ENCODE data around the gene PRKAR2B. TPM values are rescaled to one million over a fixed set of nuclear protein-coding genes. Genes with fewer than 3 reads are reported as not detected.

Gene PRKAR2B
- total and polyA plus RNA-seq, 8 donors = 4.3 to 15.0 (median 11.9) TPM

GRCh38 chr7:107043921-107044346, 571 bp upstream of the PRKAR2B start:
- peak overlapping the region; percentile 60 to 67 for H3K27ac ChIP-seq
- peak overlapping the region; percentile 36 to 60 for H3K4me3 ChIP-seq
- no peak for TF ChIP-seq CTCF (IDR thresholded peaks at IDR 0.05)
- H3K27me3 ChIP-seq = peaks cover 3 to 37% of the 10 kb centered on the region in 2 donors
- H3K36me3 ChIP-seq = no peaks in the 10 kb centered on the region
- ATAC-seq (no peak), DNase-seq (peak in 2 of 4 donors; percentile 19 to 32)
- H3K9me3 ChIP-seq = no peaks in the 10 kb centered on the region
- intact Hi-C loops (cut with DNase I) = no loop called here
- H3K4me1 ChIP-seq = peaks cover 3 to 25% of the 10 kb centered on the region in 2 donors

DNA sequence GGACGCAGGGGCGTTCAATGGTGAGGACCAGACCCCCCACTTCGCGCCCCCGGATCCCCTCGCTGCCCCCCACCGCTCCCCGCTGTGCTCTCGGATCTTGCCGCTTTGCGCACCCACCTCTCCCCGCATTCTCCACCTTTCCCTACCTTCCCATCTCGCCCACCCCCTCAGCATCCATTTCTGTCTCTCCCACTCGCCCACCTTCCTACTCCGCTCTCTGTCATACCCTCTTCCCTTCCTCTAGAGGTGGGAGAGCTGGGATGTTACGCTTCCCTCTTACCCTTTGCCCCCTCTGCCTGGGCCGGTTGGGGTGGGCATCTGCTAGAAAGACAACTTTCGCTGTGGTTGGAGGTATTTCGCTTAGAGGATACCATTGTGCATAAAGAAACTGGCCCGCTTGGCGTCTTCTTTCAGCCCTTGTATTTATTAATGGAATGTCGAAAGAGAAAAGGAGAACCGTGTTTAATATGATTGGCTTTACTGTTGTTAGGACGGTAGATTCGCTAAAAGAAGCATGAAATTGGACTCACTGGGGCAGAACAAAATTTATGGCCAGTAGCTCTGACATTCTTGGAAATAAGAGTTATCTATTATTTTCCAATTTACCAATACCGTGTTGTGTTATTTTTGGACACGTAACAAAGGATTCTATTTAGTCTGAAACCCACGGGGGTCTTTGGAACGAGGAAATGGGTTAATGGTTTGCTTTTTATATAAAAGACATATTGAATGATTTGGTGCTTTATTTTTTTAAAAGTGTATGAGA, 873 bp downstream of the PRKAR2B start:
- DNase-seq = peak in 1 of 4 donors; percentile 8
- Histone ChIP-seq H3K4me3 (peak overlapping the region; percentile 60 to 65), H3K27me3 (peaks cover 3 to 38% of the 10 kb centered on the region in 2 donors), H3K36me3 (no peaks in the 10 kb centered on the region), H3K4me1 (peaks cover 3 to 25% of the 10 kb centered on the region in 2 donors), H3K27ac (no peak overlapping the region), H3K9me3 (no peaks in the 10 kb centered on the region)
- no peak for TF ChIP-seq CTCF (IDR thresholded peaks at IDR 0.05)
- intact Hi-C loops (cut with DNase I) = no loop called here
- no peak for ATAC-seq

- ATAC-seq (no peak), DNase-seq (peak in 1 of 4 donors; percentile 13)
- Histone ChIP-seq H3K27ac (no peak overlapping the region), H3K4me1 (peaks cover 3 to 25% of the 10 kb centered on the region in 2 donors), H3K9me3 (no peaks in the 10 kb centered on the region), H3K27me3 (peaks cover 3 to 38% of the 10 kb centered on the region in 2 donors), H3K36me3 (no peaks in the 10 kb centered on the region), H3K4me3 (peak overlapping the region in 1 of 2 donors; percentile 60)
- no peak for TF ChIP-seq CTCF (IDR thresholded peaks at IDR 0.05)
- intact Hi-C loops (cut with DNase I) = no loop called here
Observed at GRCh38 chr7:107045980-107046379, 1.5 kb downstream of the PRKAR2B start.

- Histone ChIP-seq H3K27me3 (peaks cover 3 to 38% of the 10 kb centered on the region in 2 donors), H3K36me3 (no peaks in the 10 kb centered on the region), H3K4me1 (peaks cover 3 to 25% of the 10 kb centered on the region in 2 donors), H3K4me3 (no peak overlapping the region), H3K27ac (no peak overlapping the region), H3K9me3 (no peaks in the 10 kb centered on the region)
- DNase-seq (no peak), ATAC-seq (no peak)
- intact Hi-C loops (cut with DNase I) = no loop called here
- TF ChIP-seq CTCF (IDR thresholded peaks at IDR 0.05) = no peak
Observed at GRCh38 chr7:107046491-107047259, 2.2 kb downstream of the PRKAR2B start.
